Measurements from ENCODE around the gene NUB1.
A peak's percentile ranks its signal among the peaks of the same experiment; 100 is the strongest.

Gene NUB1

DNA sequence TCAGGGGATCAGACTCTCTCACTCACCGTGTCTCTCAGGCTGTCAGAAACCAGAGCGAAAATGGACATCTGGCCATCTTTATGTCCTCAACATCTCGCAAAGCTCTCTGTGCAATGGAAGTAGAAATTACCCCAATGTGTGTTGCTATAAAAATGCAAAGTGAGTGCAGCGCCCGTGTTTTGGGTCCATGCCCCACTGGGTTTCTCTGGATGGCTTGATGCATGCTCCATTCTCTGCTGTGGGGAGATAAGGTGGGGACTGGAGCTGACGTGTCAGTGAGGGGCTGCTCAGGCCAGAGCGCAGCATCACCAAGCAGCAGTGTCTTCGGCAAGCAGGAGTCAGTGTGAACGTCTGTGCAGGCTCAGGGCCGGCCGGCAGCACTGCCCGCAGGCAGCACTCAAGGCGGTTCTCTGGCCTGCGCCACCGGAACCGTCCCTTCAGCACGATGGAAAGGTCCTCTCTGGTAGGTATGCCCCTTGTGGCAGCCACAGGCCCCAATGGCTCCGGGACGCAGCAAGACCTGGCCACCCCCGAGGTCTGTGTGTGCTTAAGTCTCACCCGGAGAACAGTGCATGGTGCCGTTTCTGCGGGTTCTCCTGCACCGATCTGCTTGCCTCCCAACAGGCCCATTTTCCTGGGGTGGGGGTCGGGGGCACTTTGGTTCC lies 38.1 kb downstream of the NUB1 start:
- DNase-seq, result no peak

DNA sequence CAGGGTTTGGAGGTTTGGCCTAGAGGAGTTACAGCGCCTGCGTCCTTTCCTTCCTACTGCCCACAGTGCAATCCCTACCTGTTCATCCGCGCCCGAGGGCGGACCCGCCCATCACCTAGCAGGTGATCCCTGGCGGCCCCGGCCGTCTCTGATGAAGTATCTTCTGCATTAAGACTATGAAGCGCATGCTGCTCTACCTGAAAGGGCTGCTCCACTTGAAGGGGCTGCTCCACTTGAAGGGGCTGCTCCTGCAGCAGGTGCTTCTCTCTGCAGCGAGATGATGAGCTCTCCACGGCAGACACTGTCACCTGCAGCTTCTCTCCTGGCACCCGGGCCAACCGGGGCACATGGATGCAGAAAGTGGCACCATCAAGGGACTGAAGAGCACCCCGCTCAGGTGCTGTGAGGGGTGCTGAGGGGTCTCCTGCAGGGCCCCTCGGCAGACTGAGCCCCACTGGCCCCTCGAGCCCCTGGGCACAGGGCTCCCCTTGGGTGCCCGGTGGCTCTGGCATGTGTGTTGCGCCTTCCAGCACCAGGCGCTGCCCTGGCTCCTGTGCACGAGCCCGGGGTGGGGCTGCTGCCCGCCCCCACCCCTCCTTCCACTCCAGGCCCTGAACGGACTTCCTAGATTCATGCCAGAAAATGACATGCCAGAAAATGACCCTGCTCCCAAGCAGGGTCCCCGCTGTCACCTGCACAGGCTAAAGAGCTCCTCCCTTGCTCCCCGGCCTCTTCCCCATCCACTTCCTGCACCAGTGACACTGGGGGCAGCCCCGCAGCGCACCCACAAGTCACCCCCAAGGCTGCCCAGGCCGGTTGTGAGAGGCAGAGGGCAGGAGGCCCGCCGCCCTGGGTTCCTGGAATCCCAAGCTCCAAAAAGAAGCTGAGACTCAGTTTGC lies 38.8 kb downstream of the NUB1 start:
- DNase-seq, result no peak

DNA sequence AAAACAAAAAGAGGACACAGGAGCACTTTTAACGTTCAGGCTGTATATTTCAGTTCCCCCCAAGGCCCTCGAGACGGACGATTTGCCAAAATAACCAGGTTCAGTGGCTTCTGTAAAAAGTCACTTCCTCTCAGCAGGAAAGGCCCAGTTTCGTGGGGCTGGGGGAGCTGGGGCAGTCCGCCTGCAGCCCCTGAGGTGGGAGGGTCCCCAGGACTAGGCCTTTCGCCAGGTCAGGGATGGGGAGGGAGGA lies 39.4 kb downstream of the NUB1 start:
- DNase-seq, result no peak

DNA sequence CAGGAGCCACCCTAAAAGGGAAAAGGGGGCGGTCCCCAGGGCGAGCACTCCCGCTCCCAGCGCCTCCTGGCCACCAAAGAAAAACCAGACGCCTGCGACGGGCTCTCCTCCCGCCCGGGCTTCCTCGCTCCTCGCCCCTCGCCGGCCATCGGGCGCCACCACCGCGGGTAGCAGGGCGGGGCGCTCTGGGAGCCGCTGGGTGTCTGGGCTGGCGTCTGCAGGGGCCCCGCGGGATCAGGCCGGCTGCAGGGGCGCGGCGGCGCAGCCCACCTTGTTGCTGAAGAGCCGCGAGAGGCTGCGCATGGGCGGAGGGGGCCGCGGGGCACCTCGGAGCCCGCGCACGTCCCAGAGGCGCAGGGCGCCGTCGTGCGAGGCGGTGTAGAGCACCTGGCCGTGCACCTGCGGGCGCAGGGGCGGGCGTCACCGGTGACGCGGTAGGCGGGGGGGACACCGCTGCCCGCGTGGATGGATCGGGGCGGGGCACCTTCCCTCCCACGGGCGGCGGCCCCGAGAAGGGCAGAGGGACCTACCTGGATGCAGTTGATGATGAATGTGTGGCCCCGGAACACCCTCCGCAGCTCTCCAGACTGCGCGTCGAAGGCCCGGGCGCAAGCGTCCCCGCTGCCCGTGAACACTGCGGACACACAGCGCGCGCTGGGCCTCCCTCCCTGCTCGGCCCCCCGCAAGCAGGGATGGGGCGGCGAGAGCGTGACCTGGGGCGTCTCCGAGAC lies 39.9 kb downstream of the NUB1 start:
- DNase-seq, result peak; percentile 48

DNA sequence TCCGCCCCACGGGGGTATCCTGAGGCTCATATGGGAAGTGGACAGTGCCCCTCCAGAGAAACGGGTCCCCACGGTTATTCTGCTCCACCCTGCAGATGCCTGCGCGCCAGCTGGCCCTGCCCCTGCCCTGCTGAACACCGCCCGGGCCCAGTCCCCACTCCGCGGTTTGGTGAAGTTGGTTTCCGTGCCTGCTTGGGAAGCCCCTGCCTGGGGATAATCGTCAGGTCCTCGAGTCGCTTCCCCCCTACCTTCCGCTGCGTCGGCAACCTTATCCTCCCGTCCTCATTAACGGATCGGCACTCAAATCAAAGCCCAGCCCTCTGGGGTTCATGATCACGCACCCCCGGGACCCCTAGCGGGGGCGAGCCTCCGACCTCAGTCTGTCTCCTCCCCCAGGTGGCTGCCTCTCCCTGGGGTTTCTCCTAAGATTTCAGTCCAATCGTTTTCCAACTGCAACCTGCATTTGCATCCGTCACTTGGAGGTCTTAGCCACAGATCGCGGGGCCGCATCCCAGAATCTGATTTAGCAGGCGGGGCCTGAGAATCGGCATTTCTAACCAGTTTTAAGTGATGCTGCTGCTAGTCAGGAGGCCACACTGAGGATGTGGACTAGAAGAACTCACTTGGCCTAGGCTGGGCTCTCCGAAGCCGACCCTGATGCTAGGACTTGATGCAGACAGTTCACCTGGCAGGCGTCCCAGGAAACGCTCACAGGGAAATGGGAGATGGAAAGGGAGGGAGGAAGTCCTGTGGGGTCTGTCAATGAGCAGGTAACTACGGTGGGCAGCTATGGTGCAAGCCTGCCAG lies 40.7 kb downstream of the NUB1 start:
- DNase-seq, result peak; percentile 66

DNA sequence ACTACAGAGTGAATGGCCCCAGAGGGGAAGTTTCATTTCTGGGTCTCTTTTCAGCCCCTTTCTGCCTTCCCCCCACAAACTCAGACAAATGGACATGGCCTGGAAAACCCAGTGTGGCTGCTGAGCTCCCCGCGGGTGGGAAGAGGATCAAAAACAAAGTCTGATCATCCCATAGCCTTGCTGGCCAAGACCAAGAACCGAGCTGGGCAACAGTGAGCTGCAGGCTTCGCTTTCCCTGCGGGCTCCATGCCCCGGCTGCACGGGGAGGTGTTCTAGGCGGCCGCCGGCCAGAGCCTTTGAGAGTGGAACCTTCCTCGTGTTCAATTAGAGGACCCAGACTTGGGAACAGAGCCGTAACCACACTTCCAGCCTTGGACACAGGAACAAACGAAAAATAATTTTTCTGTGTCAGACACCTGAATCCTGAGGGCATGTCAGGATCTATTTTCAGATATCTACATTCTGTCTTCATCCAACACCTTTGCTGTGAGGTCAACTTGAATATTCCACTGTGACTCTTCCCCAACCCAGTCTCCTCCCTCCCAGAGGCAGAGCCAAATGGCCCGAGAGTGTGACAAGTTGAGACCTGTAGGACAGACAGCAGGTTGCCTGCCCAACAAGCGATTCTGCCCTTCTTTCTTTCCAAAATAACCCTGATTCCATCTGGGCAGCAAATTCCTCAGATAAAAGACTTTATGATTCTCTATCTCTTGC lies 42.2 kb downstream of the NUB1 start:
- no peak for DNase-seq

DNA sequence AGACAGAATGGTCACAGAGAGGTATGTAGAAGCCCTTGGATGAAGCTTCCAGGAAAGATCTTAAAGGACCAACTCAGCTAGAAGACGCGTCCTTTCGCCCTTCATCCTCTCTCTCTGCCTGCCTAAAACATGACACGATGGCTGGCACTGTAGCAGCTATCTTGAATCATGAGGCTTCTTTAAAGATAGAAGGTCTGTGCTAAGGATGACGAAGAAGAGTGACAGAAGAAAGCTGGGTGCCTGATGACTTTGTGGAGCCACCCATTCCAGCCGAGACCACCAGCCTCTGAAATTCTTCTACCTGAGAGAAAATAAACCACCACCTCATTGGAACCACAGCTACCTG lies 42.7 kb downstream of the NUB1 start:
- DNase-seq, result no peak

DNA sequence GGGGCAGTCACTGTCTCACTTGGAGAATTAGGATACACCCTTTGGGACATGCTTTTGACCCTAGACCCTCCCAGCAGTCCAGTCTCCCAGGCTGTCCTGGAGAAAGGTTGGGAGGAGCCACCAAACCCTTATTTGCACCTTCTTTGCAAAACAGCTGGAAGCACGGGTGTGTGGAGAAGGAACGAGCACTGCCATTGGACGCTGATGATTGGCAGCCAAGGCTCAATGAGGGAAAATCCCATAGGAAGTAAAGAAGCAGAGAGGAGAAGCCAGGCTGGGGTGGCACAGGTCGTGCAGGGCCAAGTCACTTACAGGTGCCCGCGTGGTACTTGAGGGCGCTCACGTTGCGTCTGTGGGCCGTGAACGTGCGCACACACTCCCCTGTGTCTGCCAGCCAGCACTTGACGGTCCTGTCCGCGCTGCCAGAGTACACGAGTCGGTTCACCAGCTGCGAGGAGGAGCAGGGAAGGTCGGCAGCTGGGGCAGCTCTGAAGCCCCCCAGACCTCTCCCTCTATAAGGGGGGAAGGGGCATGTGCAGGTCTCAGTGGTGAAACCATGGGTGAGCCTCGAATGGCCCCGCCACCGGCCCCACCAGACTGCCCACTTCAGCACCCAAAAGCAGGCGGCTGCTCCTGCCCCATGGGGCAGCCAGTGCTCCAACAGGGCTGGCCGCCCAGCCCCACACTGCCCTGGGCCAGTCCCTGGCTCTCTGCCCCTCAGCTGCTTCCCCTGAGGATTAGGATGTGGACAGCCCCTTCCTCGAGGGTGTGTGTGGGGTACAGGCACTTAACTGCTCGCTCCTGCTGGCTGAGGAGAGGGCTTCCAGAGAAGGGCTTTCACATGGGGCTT lies 43.4 kb downstream of the NUB1 start:
- DNase-seq, result no peak

DNA sequence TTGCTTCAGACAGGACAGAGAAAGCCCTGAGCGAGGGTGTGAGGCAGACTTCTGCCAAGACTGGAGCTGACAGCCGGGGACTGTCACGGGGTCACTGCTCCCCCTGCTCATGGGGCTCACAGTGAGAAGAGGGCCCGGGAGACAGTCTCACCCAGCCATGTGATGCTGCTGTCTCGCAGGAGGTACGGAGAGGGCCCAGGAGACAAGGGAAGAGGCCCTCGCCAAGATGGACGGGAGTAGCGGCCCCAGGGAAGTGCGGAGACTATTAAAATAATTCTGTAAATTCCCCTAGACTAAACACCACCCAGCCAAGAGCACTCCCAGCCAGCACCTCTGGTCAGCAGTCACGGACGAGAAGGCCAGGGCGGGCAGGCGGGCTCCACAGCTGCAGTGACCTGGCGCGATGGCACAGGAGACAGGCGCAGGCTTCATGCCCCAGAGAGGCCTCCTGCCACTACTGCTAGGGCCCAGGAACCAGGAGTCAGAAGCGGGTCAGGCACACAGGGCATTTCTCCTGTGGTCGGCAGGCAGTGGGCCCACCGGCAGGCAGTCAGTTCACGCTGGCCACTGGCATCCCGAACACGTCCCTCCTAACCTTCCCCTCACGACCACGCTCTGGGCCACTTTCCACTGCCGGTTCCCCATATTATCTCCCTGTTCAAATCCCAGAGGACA lies 44.2 kb downstream of the NUB1 start:
- DNase-seq, result no peak

DNA sequence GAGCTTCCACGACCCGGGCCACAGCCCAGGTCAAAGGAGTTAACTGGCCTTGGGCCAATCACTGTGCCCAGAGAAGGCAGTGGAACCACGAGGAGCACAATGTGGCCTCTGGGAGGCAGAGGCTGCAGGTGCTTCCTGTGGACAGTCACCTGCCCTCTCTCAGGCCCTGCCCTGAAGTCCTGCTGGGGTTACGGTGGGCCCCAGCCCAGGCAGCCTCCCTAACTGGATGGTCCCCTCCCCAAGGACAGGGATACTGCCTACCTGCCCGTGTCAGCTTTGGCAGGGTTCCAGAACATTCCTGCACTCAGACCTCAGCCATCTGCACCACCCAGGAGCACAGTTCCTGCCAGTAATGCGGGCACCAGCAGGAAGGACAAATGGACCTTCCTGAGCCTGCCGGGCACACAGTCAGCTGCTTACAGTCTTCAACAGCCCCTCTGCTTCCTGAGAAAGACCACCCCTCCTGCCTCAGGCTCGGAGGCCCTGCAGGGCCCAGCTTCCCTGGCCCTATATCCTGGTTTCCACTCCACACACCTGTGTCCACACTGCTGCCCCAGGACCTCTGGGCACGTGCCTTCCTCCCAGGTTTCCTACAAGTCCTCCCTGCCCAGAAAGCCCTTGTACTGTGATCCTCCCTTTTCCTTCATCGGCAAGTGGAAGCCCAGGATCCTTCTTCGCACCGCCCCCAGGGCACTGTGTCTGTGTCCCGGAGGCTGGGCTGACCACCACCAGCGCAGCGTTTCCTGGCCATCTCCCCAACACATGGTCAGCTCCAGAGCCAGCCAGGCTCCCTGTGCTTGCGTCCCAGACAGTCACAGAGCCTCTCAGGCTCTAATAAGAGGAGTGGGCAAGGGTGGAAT lies 44.9 kb downstream of the NUB1 start:
- no peak for DNase-seq

DNA sequence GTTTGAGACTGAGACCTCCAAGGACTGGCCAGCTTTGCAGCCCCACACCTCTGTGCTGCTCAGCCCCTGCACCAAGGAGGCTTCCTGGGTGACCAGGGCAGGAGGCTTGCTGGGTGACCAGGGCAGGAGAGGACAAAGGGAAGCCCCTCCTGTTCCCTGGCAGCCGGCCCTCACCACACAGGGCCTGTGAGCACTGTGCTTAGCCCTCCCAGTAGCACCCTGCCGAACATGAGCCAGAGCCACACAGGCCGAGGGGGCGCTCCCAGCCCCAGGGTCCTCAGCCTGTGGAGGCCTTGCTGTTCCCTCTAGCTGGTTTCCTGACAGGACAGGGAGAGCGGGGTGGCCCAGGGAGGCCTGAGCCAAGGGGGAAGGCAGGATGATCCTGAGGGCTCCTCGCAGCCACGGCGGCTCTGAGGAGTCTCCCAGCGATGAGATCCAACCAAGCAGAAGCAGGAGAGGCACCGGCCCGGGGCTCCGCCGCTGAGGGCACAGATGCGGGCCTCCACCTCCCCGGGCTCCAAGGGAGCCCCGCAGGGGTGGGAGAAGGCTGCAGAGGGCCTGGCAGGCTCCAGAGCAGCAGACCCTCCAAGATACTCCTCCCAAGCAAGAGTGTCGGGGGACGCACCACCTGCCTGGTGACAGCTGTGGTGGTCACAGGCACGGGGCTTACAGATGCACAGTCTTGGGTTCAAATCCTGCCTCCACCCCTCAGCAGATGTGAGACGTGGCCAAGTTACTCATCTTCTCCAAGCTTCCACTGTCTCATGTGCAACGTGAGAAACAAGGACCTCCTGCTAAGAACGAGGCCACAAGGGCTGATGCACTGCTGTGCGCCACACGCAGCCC lies 45.8 kb downstream of the NUB1 start:
- no peak for DNase-seq

DNA sequence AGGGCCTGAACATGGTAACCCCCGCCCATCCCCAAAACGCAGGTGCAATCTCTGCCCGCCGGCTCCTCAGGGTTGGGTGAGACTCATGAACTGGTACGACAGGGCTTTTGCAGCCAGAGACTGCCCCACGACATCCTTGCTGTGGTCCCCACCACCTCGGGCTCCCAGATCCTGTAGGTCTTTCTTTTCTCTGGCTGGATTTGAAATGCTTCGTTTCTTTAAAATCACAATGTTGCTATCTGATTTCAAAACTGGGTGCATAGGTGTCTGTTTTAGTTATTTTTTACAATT lies 46.3 kb downstream of the NUB1 start:
- no peak for DNase-seq

DNA sequence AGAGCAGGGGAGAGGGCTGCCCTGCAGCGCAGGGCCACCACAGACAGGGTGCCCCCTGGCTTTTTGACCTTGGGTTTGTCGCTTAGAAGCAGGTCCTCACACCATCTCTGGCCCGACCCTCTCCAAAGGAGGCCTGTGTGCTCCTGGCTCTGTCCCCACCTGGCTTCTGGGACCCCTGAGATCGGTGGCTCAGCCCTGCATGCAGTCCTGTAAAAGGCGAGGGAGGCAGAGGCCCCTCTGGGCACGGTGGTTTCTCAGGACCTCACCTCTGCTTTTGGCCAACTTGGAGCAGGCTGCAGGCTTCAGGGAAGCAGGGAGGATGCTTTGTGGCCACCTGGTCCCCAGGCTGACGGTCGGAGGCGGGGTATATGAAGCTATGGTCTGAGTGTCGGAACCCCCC lies 46.8 kb downstream of the NUB1 start:
- no peak for DNase-seq

DNA sequence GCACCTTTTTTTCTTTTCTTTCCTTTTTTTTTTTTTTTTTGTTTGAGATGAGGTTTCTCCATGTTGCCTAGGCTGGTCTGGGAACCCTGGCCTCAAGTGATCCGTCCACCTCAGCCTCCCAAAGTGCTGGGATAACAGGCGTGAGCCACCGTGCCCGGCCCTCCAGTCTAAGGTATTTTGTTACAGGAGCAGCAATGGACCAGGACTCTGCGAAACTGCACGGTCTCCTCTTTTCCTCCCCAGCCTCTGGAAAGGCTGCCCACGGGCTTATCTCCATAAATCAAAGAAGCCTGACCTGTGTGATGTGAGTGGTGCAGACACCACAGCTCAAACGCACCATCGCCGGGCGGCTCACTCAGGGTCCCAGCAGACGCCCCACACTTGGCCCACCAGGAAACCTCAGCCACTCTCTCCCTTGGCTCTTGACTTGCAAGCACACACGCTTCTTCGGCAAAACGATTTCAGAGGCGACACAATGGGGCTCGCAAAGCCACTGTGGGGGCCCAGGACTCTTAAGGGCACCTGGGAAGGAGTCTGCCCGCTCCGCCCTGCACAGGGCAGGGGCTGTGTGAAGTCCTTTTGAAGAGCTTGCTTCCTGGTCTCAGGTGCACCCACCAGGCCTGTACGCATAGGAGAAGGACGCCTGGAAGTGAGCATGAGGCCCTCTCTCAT lies 47.6 kb downstream of the NUB1 start:
- DNase-seq, result no peak

DNA sequence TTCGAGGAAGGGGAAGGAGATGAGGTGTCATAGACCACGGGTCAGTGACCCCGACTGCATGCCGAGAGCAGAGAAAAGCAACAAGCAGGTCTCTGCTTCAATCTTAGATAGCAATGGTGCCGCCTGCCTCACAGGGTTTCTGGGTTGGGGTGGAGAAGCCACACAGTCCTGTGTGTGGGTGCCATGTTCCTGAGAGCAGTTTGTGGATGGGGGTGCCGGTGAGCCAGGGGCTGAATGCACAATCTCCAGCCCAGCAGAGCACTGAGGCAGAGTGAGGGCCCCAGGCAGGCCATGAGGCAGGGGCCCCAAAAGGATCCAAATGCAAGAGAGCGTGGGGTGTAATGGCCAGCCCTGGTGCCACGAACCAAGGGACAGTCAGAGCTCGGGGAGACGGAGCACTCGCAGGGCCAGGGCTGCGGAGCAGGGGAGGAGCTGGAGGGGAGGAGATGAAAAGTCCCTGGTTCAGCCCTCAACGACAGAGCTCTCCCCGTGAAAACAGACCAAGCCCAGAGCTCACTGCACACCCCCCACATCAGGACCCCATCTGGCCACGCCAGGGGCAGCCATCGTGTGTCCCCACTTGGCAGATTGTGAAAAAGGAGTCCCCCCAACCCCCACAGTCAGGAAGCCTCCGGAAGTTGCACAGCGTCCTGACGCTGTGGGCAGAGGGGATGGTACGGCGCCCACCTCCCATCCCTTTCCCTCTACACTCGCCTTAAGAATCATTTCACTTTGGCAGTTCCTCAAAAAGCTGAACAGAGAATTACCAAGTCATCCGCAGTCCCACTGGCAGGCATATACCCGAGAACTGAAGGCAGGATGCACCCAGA lies 48.4 kb downstream of the NUB1 start:
- DNase-seq, result no peak

DNA sequence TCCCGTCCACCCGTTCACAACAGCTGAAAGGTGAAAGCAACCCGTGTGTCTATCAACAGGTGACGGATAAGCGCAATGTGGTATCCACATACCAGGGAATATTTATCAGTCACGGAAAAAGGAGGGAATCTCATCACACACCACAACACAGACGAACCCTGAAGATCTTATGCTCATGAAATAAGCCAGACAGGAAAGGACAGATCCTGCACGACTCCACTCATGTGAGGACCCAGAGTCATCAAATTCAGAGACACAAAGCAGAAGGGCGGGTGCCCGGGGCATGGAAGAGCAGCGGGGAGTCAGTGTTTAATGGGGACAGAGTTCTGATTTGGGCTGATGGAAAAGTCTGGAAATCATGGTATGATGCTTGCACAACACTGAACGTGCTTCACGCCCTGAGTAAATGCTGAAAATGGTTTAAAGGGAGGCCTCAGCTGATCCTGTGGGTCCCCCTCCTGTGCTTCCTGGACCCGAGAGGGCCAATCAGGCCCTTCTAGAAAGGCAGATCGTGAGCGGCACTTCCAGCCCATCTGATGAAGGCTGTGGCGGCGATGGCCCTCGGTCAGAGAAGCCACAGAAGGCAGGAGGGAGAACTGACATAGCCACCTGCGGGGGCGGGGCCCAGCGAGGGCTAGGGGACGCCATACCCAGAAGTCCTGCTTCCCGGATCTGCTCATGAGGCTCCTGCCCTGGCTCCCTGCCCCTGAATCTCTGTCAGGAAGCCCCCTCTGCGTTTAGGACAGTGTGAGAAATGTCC lies 49.2 kb downstream of the NUB1 start:
- no peak for DNase-seq

DNA sequence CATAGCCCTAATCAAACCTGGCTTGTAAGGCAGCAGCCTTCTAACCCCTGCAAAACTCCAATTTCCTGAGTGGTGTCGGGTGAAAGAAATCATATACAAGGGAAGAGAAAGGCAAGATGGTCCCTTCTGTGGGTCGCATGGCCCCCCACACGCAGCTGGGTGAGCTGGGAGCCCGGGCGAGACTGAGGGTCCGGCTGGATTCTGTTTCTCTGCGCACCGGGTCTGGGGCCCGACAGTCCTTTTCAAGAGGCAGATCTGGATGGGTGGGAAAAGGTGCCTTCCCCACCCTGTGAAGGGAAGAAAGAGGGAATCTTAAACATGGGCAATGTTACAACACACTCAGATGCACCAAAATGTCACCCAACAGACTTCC lies 49.7 kb downstream of the NUB1 start:
- DNase-seq, result no peak
